GM12878 (cell line): ENCODE data around the gene ZER1. TPM values are rescaled to one million over a fixed set of nuclear protein-coding genes. Genes with fewer than 3 reads are reported as not detected.

Source experiments
- ATAC-seq: fragments of 200-7000 bp; cut with Tn5 transposase; 3 replicates; pipeline ENCODE4 v1.9.1; 2020; ENCODE audit warnings: mild to moderate bottlenecking, moderate library complexity
- BruUV-seq: library from RNA; stranded (reverse); fragments of 400-500 nt; replicated peaks from 2 replicates; lab custom pipeline; 2021; lab: Mats Ljungman, UMichigan
- CTCF ChIA-PET: fragments of 300-600 bp; sonication (Branson Sonifier 250); formaldehyde crosslinking; extraction: SDS; loops from one replicate; lab custom pipeline; 2021; ENCODE audit warnings: inconsistent platforms; lab: Yijun Ruan, JAX
- POLR2A ChIA-PET: fragments of 350-600 bp; formaldehyde crosslinking; extraction: SDS; loops from one replicate; lab custom pipeline; 2021; ENCODE audit warnings: inconsistent platforms; lab: Charles Lee
- RAD21 ChIA-PET: fragments of 300-600 bp; sonication (Branson Sonifier 250); formaldehyde crosslinking; loops from one replicate; lab custom pipeline; 2023; ENCODE audit warnings: antibody characterized with exemption; ENCODE audit not compliant: unreplicated experiment; lab: Charles Lee
- SMC1A ChIA-PET: fragments of 300-600 bp; sonication (Branson Sonifier 250); formaldehyde crosslinking; loops from one replicate; lab custom pipeline; 2023; ENCODE audit not compliant: unreplicated experiment, uncharacterized antibody; lab: Charles Lee
- DNase-seq: peaks from one replicate; pipeline ENCODE4 v3.0.0-alpha.2; 2011; ENCODE audit warnings: low read depth, low spot score
- FAIRE-seq: peaks from 3 replicates; lab custom pipeline; 2011; peaks lifted over from hg19 to GRCh38; lab: Jason Lieb, UNC
- H2AFZ ChIP-seq: 2 replicates; pipeline ENCODE4 v1.6.0; 2011; ENCODE audit warnings: low read depth, low read length, control low read depth; ENCODE audit not compliant: control insufficient read depth
- H3K27ac ChIP-seq: 2 replicates; pipeline ENCODE4 v1.5.1; 2011; ENCODE audit warnings: control low read depth; ENCODE audit not compliant: control insufficient read depth, insufficient read depth
- H3K27me3 ChIP-seq, 2 experiments: replicated peaks in 1 of 2; 2 replicates each; pipeline versions ENCODE4 v1.6.0 to v1.6.1; 2011; ENCODE audit warnings: low read length in 1 of 2; ENCODE audit not compliant: control insufficient read depth in 2 of 2, insufficient read depth in 2 of 2
- H3K36me3 ChIP-seq, 2 experiments: 2 replicates each; pipeline ENCODE4 v1.5.1; 2011; ENCODE audit warnings: low read length in 1 of 2; ENCODE audit not compliant: control insufficient read depth in 2 of 2, insufficient read depth in 2 of 2
- H3K4me1 ChIP-seq: 2 replicates; pipeline ENCODE4 v1.6.1; 2011; ENCODE audit warnings: mild to moderate bottlenecking, low read length, moderate library complexity, mixed read lengths; ENCODE audit not compliant: control insufficient read depth, insufficient read depth
- H3K4me2 ChIP-seq: 2 replicates; pipeline ENCODE4 v1.6.0; 2011; ENCODE audit warnings: control low read depth; ENCODE audit not compliant: control insufficient read depth, insufficient read depth
- H3K4me3 ChIP-seq: fragments of 200-600 bp; sonication (generic); 2 replicates; pipeline ENCODE4 v1.5.1; 2016
- H3K79me2 ChIP-seq: 2 replicates; pipeline ENCODE4 v1.6.0; 2011; ENCODE audit warnings: low read length; ENCODE audit not compliant: control insufficient read depth, insufficient read depth
- H3K9ac ChIP-seq: 2 replicates; pipeline ENCODE4 v1.8.0; 2011; ENCODE audit warnings: low read length, control low read depth, mixed read lengths; ENCODE audit not compliant: control insufficient read depth, insufficient read depth
- H3K9me3 ChIP-seq: replicated peaks from 3 replicates; pipeline ENCODE4 v1.5.1; 2011; ENCODE audit warnings: mild to moderate bottlenecking, low read length; ENCODE audit not compliant: control insufficient read depth, insufficient read depth
- H4K20me1 ChIP-seq: 2 replicates; pipeline ENCODE4 v1.6.0; 2011; ENCODE audit not compliant: control insufficient read depth, insufficient read depth
- CBX3 ChIP-seq: fragments of 200-600 bp; sonication (generic); IDR thresholded peaks from 2 replicates; pipeline ENCODE4 v1.6.1; 2016; ENCODE audit warnings: low read depth, borderline replicate concordance
- CBX5 ChIP-seq: sonication (generic); IDR thresholded peaks from 2 replicates; pipeline ENCODE4 v1.6.1; 2016; ENCODE audit warnings: low read depth, moderate library complexity, mild to moderate bottlenecking, inconsistent platforms
- IRF4 ChIP-seq: IDR thresholded peaks from 2 replicates; pipeline ENCODE4 v1.6.1; 2011; ENCODE audit warnings: low read depth, low read length
- MEF2B ChIP-seq: fragments of 450-650 bp; IDR thresholded peaks from 2 replicates; pipeline ENCODE4 v1.6.1; 2018; ENCODE audit warnings: mild to moderate bottlenecking, moderate library complexity; ENCODE audit not compliant: partially characterized antibody, poor library complexity, severe bottlenecking
- MTA3 ChIP-seq: IDR thresholded peaks from 2 replicates; pipeline ENCODE4 v1.6.1; 2012; ENCODE audit warnings: low read length, inconsistent platforms, borderline replicate concordance
- RFX5 ChIP-seq: IDR thresholded peaks from 2 replicates; pipeline ENCODE4 v1.6.1; 2011; ENCODE audit warnings: low read depth, low read length, improper control_type of control experiment
- SMC3 ChIP-seq: IDR thresholded peaks from 2 replicates; pipeline ENCODE4 v1.6.1; 2011; ENCODE audit warnings: low read length, improper control_type of control experiment, borderline replicate concordance
- SPI1 ChIP-seq: IDR thresholded peaks from 2 replicates; pipeline ENCODE4 v1.6.1; 2011; ENCODE audit warnings: low read depth, mild to moderate bottlenecking, low read length, moderate library complexity, borderline replicate concordance; ENCODE audit not compliant: insufficient read depth
- WRNIP1 ChIP-seq: IDR thresholded peaks from 2 replicates; pipeline ENCODE4 v1.6.1; 2011; ENCODE audit warnings: low read depth, low read length, improper control_type of control experiment, borderline replicate concordance
- ZNF384 ChIP-seq: IDR thresholded peaks from 2 replicates; pipeline ENCODE4 v1.6.1; 2012; ENCODE audit warnings: low read depth, mild to moderate bottlenecking, low read length, improper control_type of control experiment, borderline replicate concordance
- WGBS: methylation state at CpG from one replicate; pipeline ENCODE4 v1.1.6; 2016; ENCODE audit warnings: low lambda C conversion rate; ENCODE audit not compliant: insufficient replicate concordance, insufficient coverage; ENCODE audit errors: missing lambda C conversion rate; 5-methylcytosine and 5-hydroxymethylcytosine counted together
- in situ Hi-C: fragments of 300-500 bp; cut with MboI; formaldehyde crosslinking; loops from 9 replicates; pipeline ENCODE4 v1.14.3; 2018; ENCODE audit warnings: mixed read lengths
- intact Hi-C: fragments of 100-400 bp; cut with micrococcal nuclease; formaldehyde crosslinking; loops from one replicate; pipeline ENCODE4 v1.14.2; 2022; ENCODE audit not compliant: unreplicated experiment
- polyA plus RNA-seq, 11 experiments: library from polyadenylated mRNA; depleted of rRNA in 4 of 11; unstranded in 6 of 11; stranded (reverse) in 5 of 11; fragments of >200 nt; fragmentation: Nextera tagmentation in 4 of 11; fragmentation: Illumina TruSeq in 1 of 11; extraction: Ambion mirVana in 4 of 11; extraction: Trizol in 1 of 11; gene quantifications; 1 replicate in 1 of 11; 2 replicates in 10 of 11; pipeline versions ENCODE4 v1.2.1 to v1.2.3, GENCODE V29; 2011 to 2016; ENCODE audit warnings: inconsistent platforms in 2 of 11, missing spikeins in 2 of 11, low read depth in 1 of 11
- total RNA-seq, 4 experiments: library from RNA; depleted of rRNA in 3 of 4; stranded (reverse); fragments of >200 nt in 3 of 4; fragmentation: Illumina TruSeq in 1 of 4; extraction: Trizol in 1 of 4; gene quantifications; 2 replicates each; pipeline versions ENCODE4 v1.2.1 to v1.2.3, GENCODE V29; 2013 to 2021
- TF ChIP-seq, protein P1 (sequence below): fragments of 450-650 bp; IDR thresholded peaks from 2 replicates; pipeline ENCODE4 v1.6.1; 2018; ENCODE audit warnings: borderline replicate concordance, mild to moderate bottlenecking; ENCODE audit not compliant: partially characterized antibody
- TF ChIP-seq, protein P2 (sequence below): fragments of 450-650 bp; formaldehyde crosslinking; IDR thresholded peaks from 2 replicates; pipeline ENCODE4 v1.4.0; 2020; ENCODE audit warnings: mild to moderate bottlenecking, moderate library complexity
- TF ChIP-seq, protein P3 (sequence below): fragments of 450-650 bp; formaldehyde crosslinking; IDR thresholded peaks from 2 replicates; pipeline ENCODE4 v1.4.0; 2022; ENCODE audit warnings: mild to moderate bottlenecking, moderate library complexity

The ZER1 gene
- total and polyA plus RNA-seq, 10 of the 15 experiments (the other 5 are each of a cell fraction or from before 2014, with no cell fraction given) = 0.32 to 16.9 (median 7.9) TPM

DNA sequence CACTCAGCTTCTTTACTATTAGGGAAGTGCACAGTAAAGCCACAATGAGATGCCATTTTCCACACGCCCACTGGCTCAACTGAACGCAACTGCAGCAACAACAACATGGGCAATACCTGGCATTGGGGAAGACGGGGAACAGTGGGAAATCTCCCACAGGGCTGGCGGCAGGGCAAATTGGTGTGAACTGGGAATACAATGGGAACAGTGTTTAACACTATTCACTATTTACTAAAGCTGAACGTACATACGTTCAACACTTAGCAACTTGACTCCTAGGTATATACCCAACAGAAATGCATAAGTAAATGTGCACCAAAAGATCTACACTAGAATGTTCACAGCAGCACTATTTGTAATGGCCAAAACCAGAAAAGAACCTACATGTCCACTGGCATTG lies 14.1 kb downstream of the ZER1 start:
- no peaks in the 10 kb centered on the region for H3K79me2 ChIP-seq
- no peaks in the 10 kb centered on the region; a peak in 1 of 4 replicates for H3K36me3 ChIP-seq
- ChIA-PET RAD21 (no interaction called here), SMC1A (no interaction called here), POLR2A (interaction anchor here (0.6 to 0.7 kb wide), 2 partner anchors 11 to 31 kb away, joined by 3 to 10 read pairs; no protein-coding TSS in a partner anchor), CTCF (no interaction called here)
- H3K4me1 ChIP-seq = no peaks in the 10 kb centered on the region
- DNase-seq (no peak), ATAC-seq (no peak), FAIRE-seq (no peak)
- no peak overlapping the region for H3K9ac ChIP-seq
- no peaks in the 10 kb centered on the region for H4K20me1 ChIP-seq
- no TSS peak for BruUV-seq
- H3K4me2 ChIP-seq = no peak overlapping the region
- H3K4me3 ChIP-seq = no peak overlapping the region
- no peak overlapping the region for H2AFZ ChIP-seq
- no peak overlapping the region for H3K27ac ChIP-seq
- TF ChIP-seq WRNIP1 (no peak), MEF2B (no peak), IRF4 (no peak), ZNF384 (no peak), RFX5 (no peak), SMC3 (no peak), CBX5 (no peak), CBX3 (no peak), SPI1 (no peak), MTA3 (no peak)
- TF ChIP-seq, protein P1, sequence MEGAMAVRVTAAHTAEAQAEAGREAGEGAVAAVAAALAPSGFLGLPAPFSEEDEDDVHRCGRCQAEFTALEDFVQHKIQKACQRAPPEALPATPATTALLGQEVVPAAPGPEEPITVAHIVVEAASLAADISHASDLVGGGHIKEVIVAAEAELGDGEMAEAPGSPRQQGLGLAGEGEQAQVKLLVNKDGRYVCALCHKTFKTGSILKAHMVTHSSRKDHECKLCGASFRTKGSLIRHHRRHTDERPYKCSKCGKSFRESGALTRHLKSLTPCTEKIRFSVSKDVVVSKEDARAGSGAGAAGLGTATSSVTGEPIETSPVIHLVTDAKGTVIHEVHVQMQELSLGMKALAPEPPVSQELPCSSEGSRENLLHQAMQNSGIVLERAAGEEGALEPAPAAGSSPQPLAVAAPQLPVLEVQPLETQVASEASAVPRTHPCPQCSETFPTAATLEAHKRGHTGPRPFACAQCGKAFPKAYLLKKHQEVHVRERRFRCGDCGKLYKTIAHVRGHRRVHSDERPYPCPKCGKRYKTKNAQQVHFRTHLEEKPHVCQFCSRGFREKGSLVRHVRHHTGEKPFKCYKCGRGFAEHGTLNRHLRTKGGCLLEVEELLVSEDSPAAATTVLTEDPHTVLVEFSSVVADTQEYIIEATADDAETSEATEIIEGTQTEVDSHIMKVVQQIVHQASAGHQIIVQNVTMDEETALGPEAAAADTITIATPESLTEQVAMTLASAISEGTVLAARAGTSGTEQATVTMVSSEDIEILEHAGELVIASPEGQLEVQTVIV = no peak
- TF ChIP-seq, protein P2, sequence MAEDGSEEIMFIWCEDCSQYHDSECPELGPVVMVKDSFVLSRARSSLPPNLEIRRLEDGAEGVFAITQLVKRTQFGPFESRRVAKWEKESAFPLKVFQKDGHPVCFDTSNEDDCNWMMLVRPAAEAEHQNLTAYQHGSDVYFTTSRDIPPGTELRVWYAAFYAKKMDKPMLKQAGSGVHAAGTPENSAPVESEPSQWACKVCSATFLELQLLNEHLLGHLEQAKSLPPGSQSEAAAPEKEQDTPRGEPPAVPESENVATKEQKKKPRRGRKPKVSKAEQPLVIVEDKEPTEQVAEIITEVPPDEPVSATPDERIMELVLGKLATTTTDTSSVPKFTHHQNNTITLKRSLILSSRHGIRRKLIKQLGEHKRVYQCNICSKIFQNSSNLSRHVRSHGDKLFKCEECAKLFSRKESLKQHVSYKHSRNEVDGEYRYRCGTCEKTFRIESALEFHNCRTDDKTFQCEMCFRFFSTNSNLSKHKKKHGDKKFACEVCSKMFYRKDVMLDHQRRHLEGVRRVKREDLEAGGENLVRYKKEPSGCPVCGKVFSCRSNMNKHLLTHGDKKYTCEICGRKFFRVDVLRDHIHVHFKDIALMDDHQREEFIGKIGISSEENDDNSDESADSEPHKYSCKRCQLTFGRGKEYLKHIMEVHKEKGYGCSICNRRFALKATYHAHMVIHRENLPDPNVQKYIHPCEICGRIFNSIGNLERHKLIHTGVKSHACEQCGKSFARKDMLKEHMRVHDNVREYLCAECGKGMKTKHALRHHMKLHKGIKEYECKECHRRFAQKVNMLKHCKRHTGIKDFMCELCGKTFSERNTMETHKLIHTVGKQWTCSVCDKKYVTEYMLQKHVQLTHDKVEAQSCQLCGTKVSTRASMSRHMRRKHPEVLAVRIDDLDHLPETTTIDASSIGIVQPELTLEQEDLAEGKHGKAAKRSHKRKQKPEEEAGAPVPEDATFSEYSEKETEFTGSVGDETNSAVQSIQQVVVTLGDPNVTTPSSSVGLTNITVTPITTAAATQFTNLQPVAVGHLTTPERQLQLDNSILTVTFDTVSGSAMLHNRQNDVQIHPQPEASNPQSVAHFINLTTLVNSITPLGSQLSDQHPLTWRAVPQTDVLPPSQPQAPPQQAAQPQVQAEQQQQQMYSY (CRISPR knock-in tag) = no peak
- TF ChIP-seq, protein P3, sequence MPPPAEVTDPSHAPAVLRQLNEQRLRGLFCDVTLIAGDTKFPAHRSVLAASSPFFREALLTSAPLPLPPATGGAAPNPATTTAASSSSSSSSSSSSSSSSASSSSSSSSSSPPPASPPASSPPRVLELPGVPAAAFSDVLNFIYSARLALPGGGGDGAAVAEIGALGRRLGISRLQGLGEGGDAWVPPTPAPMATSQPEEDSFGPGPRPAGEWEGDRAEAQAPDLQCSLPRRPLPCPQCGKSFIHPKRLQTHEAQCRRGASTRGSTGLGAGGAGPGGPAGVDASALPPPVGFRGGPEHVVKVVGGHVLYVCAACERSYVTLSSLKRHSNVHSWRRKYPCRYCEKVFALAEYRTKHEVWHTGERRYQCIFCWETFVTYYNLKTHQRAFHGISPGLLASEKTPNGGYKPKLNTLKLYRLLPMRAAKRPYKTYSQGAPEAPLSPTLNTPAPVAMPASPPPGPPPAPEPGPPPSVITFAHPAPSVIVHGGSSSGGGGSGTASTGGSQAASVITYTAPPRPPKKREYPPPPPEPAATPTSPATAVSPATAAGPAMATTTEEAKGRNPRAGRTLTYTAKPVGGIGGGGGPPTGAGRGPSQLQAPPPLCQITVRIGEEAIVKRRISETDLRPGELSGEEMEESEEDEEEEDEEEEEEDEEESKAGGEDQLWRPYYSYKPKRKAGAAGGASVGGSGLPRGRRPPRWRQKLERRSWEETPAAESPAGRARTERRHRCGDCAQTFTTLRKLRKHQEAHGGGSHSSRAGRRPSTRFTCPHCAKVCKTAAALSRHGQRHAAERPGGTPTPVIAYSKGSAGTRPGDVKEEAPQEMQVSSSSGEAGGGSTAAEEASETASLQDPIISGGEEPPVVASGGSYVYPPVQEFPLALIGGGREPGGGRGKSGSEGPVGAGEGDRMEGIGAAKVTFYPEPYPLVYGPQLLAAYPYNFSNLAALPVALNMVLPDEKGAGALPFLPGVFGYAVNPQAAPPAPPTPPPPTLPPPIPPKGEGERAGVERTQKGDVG (CRISPR knock-in tag) = no peak
- intact Hi-C loops = no loop called here
- no peaks in the 10 kb centered on the region for H3K9me3 ChIP-seq
- in situ Hi-C loops = no loop called here
- WGBS = 95% methylated on average over 6 of the region's 6 CpGs
- no peaks in the 10 kb centered on the region for H3K27me3 ChIP-seq
